Gastrocnemius medialis (tissue), 4 donors: Measurements from ENCODE around the gene PSMA3.

ENCODE experiments used
- POLR2A ChIP-seq, 2 donors: fragments of 450-650 bp; IDR thresholded peaks; one replicate each; pipeline ENCODE4 v1.6.1; 2017; ENCODE audit warnings: antibody characterized with exemption in 2 of 2, mild to moderate bottlenecking in 2 of 2, moderate library complexity in 2 of 2
- TF ChIP-seq, protein P1 (sequence below), 5 experiments: fragments of 450-650 bp in 3 of 5; fragments of 200-600 bp in 2 of 5; sonication (generic) in 2 of 5; IDR thresholded peaks in 4 of 5; conservative IDR thresholded peaks in 1 of 5; 1 replicate in 4 of 5; 2 replicates in 1 of 5; pipeline ENCODE4 v1.5.1; 2016 to 2019; ENCODE audit warnings: antibody characterized with exemption in 5 of 5, mild to moderate bottlenecking in 3 of 5, moderate library complexity in 3 of 5

DNA sequence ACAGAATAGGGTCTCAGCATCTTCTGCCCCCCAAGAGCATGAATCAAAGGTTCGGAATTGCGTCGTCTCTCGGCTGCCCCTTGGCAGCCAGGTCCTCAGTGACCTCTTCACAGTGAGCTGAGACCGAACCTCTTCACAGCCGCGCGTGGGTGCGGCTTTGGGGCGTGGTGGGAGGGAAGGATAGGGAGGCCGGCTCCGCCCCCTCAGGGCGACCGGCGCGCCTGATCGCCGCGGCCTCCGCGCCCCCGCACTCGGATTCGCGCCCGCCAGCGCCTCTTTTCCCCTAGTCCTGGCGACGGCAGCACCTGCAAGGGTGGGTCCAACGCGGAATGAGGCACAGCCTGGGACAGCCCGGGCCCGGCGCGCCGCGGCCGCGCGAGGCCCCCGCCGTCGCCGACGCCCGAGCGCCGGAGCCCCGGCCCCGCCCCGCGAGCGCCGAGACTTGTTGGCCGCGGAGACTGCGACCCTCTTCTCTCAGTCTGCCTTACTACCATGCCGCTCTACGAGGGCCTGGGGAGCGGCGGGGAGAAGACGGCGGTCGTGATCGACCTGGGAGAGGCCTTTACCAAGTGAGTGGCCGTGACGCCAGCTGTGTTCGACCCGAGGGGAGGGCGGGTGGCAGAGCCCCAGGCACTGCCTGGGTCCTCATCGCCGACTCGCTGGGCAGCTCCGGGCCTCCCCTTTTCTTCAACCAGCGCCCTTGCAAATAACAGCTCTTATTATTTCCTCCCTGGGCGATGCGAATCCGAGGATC lies 44.7 kb upstream of the PSMA3 start, which contains the start of gene ACTR10:
- TF ChIP-seq, protein P1, sequence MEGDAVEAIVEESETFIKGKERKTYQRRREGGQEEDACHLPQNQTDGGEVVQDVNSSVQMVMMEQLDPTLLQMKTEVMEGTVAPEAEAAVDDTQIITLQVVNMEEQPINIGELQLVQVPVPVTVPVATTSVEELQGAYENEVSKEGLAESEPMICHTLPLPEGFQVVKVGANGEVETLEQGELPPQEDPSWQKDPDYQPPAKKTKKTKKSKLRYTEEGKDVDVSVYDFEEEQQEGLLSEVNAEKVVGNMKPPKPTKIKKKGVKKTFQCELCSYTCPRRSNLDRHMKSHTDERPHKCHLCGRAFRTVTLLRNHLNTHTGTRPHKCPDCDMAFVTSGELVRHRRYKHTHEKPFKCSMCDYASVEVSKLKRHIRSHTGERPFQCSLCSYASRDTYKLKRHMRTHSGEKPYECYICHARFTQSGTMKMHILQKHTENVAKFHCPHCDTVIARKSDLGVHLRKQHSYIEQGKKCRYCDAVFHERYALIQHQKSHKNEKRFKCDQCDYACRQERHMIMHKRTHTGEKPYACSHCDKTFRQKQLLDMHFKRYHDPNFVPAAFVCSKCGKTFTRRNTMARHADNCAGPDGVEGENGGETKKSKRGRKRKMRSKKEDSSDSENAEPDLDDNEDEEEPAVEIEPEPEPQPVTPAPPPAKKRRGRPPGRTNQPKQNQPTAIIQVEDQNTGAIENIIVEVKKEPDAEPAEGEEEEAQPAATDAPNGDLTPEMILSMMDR (IDR thresholded peaks at IDR 0.05 in 4 of 5, conservative IDR thresholded peaks at IDR 0.05 in 1 of 5) = peak in 1 of 5 experiments; percentile 15
- TF ChIP-seq POLR2A (IDR thresholded peaks at IDR 0.05) = peak; percentile 41 to 54
